Esophagus squamous epithelium (tissue), 4 donors: ENCODE results near the gene IQCK.

Experiments
- POLR2A ChIP-seq, 4 donors: fragments of 450-650 bp; IDR thresholded peaks; one replicate each; pipeline ENCODE4 v1.6.1; 2017; ENCODE audit warnings: antibody characterized with exemption in 4 of 4, mild to moderate bottlenecking in 4 of 4, moderate library complexity in 3 of 4
- TF ChIP-seq, protein P1 (sequence below), 6 experiments: fragments of 450-650 bp in 4 of 6; fragments of 200-600 bp in 2 of 6; sonication (generic) in 2 of 6; IDR thresholded peaks; one replicate each; pipeline ENCODE4 v1.5.1; 2016 to 2019; ENCODE audit warnings: antibody characterized with exemption in 6 of 6, mild to moderate bottlenecking in 4 of 6, moderate library complexity in 4 of 6

DNA sequence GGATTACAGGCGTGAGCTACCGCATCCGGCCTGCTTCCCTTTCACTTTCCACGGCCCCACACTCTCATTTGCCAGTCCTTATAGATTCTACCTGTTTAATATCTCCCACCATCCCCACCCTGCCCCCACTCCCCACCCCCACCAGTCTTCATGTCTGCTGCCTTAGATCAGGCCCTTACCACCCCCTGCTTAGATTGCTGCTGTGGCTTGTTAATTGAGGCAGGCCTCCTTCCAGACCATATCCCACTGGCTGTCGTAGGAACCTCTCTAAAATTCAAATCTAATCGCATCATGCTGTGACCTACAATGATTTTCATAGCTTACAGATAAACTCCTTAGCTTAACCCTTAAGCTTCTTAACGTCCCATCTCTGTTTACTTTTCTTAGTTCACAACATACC is 4.9 kb downstream of the IQCK start:
- TF ChIP-seq, protein P1, sequence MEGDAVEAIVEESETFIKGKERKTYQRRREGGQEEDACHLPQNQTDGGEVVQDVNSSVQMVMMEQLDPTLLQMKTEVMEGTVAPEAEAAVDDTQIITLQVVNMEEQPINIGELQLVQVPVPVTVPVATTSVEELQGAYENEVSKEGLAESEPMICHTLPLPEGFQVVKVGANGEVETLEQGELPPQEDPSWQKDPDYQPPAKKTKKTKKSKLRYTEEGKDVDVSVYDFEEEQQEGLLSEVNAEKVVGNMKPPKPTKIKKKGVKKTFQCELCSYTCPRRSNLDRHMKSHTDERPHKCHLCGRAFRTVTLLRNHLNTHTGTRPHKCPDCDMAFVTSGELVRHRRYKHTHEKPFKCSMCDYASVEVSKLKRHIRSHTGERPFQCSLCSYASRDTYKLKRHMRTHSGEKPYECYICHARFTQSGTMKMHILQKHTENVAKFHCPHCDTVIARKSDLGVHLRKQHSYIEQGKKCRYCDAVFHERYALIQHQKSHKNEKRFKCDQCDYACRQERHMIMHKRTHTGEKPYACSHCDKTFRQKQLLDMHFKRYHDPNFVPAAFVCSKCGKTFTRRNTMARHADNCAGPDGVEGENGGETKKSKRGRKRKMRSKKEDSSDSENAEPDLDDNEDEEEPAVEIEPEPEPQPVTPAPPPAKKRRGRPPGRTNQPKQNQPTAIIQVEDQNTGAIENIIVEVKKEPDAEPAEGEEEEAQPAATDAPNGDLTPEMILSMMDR (IDR thresholded peaks at IDR 0.05), result no peak
- no peak for TF ChIP-seq POLR2A (IDR thresholded peaks at IDR 0.05)
